Measurements from ENCODE around the gene RYR1.

- TF ChIP-seq POLR2A (IDR thresholded peaks at IDR 0.05), result no peak
- TF ChIP-seq, protein P1, sequence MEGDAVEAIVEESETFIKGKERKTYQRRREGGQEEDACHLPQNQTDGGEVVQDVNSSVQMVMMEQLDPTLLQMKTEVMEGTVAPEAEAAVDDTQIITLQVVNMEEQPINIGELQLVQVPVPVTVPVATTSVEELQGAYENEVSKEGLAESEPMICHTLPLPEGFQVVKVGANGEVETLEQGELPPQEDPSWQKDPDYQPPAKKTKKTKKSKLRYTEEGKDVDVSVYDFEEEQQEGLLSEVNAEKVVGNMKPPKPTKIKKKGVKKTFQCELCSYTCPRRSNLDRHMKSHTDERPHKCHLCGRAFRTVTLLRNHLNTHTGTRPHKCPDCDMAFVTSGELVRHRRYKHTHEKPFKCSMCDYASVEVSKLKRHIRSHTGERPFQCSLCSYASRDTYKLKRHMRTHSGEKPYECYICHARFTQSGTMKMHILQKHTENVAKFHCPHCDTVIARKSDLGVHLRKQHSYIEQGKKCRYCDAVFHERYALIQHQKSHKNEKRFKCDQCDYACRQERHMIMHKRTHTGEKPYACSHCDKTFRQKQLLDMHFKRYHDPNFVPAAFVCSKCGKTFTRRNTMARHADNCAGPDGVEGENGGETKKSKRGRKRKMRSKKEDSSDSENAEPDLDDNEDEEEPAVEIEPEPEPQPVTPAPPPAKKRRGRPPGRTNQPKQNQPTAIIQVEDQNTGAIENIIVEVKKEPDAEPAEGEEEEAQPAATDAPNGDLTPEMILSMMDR (IDR thresholded peaks at IDR 0.05), result peak; percentile 40 to 91 (median 58)
Observed at GRCh38 chr19:38514812-38515633, 81.5 kb downstream of the RYR1 start.

Measured in thyroid gland (tissue), 4 donors.